GM23338 (cell line): Measurements from ENCODE around the gene ST8SIA2. TPM values are rescaled to one million over a fixed set of nuclear protein-coding genes. Genes with fewer than 3 reads are reported as not detected.

Source experiments
- ATAC-seq: fragments of 200-7000 bp; cut with Tn5 transposase; 3 replicates; pipeline ENCODE4 v1.9.1; 2020
- DNase-seq: peaks from one replicate; pipeline ENCODE4 v3.0.0-alpha.2; 2015; ENCODE audit warnings: low spot score
- H2AFZ ChIP-seq: fragments of 200-600 bp; sonication (generic); 2 replicates; pipeline ENCODE4 v1.8.0; 2016; ENCODE audit warnings: antibody characterized with exemption, mild to moderate bottlenecking, moderate library complexity
- H3F3A ChIP-seq: fragments of 200-600 bp; sonication (generic); replicated peaks from 2 replicates; pipeline ENCODE4 v1.8.0; 2017; ENCODE audit warnings: antibody characterized with exemption, mixed run types, low read depth
- H3K27ac ChIP-seq: fragments of 200-600 bp; sonication (generic); 2 replicates; pipeline ENCODE4 v1.6.1; 2016; ENCODE audit warnings: low read depth
- H3K27me3 ChIP-seq: fragments of 200-600 bp; sonication (generic); 2 replicates; pipeline ENCODE4 v1.8.0; 2016; ENCODE audit warnings: mild to moderate bottlenecking, mixed run types, moderate library complexity; ENCODE audit not compliant: insufficient read depth
- H3K36me3 ChIP-seq: fragments of 200-600 bp; sonication (generic); 2 replicates; pipeline ENCODE4 v1.8.0; 2016; ENCODE audit warnings: mild to moderate bottlenecking; ENCODE audit not compliant: insufficient read depth
- H3K4me1 ChIP-seq: fragments of 200-600 bp; sonication (generic); 2 replicates; pipeline ENCODE4 v1.8.0; 2016; ENCODE audit warnings: mild to moderate bottlenecking, moderate library complexity; ENCODE audit not compliant: insufficient read depth
- H3K4me2 ChIP-seq: fragments of 200-600 bp; sonication (generic); 2 replicates; pipeline ENCODE4 v1.7.1; 2017; ENCODE audit warnings: mixed run types
- H3K4me3 ChIP-seq: fragments of 200-600 bp; sonication (generic); 2 replicates; pipeline ENCODE4 v1.6.1; 2016; ENCODE audit warnings: mixed run types
- H3K79me2 ChIP-seq: fragments of 200-600 bp; sonication (generic); replicated peaks from 2 replicates; pipeline ENCODE4 v1.8.0; 2017; ENCODE audit warnings: mild to moderate bottlenecking; ENCODE audit not compliant: insufficient read depth
- H3K9me2 ChIP-seq: fragments of 200-600 bp; sonication (generic); 2 replicates; pipeline ENCODE4 v1.8.0; 2017; ENCODE audit not compliant: insufficient read depth
- H4K20me1 ChIP-seq: fragments of 200-600 bp; sonication (generic); replicated peaks from 2 replicates; pipeline ENCODE4 v1.8.0; 2017; ENCODE audit warnings: mild to moderate bottlenecking; ENCODE audit not compliant: insufficient read depth
- H3K27ac Mint-ChIP-seq: 2 replicates; pipeline ENCODE4 v1.8.0; 2020; ENCODE audit warnings: inconsistent platforms, mild to moderate bottlenecking, moderate library complexity, mixed read lengths
- H3K27me3 Mint-ChIP-seq: 3 replicates; pipeline ENCODE4 v1.8.0; 2022; ENCODE audit warnings: low read depth, mild to moderate bottlenecking, moderate library complexity, mixed read lengths, inconsistent platforms; ENCODE audit not compliant: insufficient read depth, poor library complexity
- H3K36me3 Mint-ChIP-seq: 3 replicates; pipeline ENCODE4 v1.8.0; 2021; ENCODE audit warnings: low read depth, mild to moderate bottlenecking, inconsistent platforms, moderate library complexity, mixed read lengths
- H3K4me1 Mint-ChIP-seq: 3 replicates; pipeline ENCODE4 v1.8.0; 2020; ENCODE audit warnings: mild to moderate bottlenecking, inconsistent platforms, mixed read lengths
- H3K4me3 Mint-ChIP-seq: 3 replicates; pipeline ENCODE4 v1.8.0; 2021; ENCODE audit warnings: moderate library complexity, mild to moderate bottlenecking, inconsistent platforms, mixed read lengths
- H3K9me3 Mint-ChIP-seq: 3 replicates; pipeline ENCODE4 v1.8.0; 2020; ENCODE audit warnings: moderate library complexity, mild to moderate bottlenecking, inconsistent platforms, mixed read lengths
- CREB1 ChIP-seq: fragments of 250-450 bp; sonication (Bioruptor Pico); IDR thresholded peaks from 2 replicates; pipeline ENCODE4 v1.5.0; 2020; ENCODE audit warnings: low read depth, mild to moderate bottlenecking, moderate library complexity
- EZH2 ChIP-seq: fragments of 200-600 bp; sonication (generic); IDR thresholded peaks from one replicate; pipeline ENCODE4 v1.8.0; 2017; ENCODE audit warnings: antibody characterized with exemption, mild to moderate bottlenecking, low read depth; ENCODE audit not compliant: unreplicated experiment
- EZH2phosphoT487 ChIP-seq: fragments of 200-600 bp; sonication (generic); IDR thresholded peaks from one replicate; pipeline ENCODE4 v1.8.1; 2018; ENCODE audit warnings: antibody characterized with exemption; ENCODE audit not compliant: unreplicated experiment
- JUNB ChIP-seq: IDR thresholded peaks from one replicate; pipeline ENCODE4 v1.6.1; 2016; ENCODE audit warnings: antibody characterized with exemption; ENCODE audit not compliant: unreplicated experiment
- POLR2AphosphoS5 ChIP-seq: IDR thresholded peaks from 2 replicates; pipeline ENCODE4 v1.6.1; 2016; ENCODE audit warnings: antibody characterized with exemption, low read depth
- ZNF114 ChIP-seq: fragments of 250-450 bp; sonication (Bioruptor Pico); IDR thresholded peaks from 2 replicates; pipeline ENCODE4 v1.5.0; 2020; ENCODE audit warnings: mild to moderate bottlenecking, moderate library complexity
- ZNF331 ChIP-seq: fragments of 250-450 bp; sonication (Bioruptor Pico); IDR thresholded peaks from 2 replicates; pipeline ENCODE4 v1.5.0; 2020; ENCODE audit warnings: low read depth, mild to moderate bottlenecking, moderate library complexity
- polyA plus RNA-seq: library from polyadenylated mRNA; unstranded; fragments of >200 nt; fragmentation: Nextera tagmentation; extraction: Ambion mirVana; gene quantifications from 2 replicates; pipeline ENCODE4 v1.2.1, GENCODE V29; 2016
- total RNA-seq: library from RNA; depleted of rRNA; stranded (reverse); fragments of >200 nt; shearing (Covaris generic); gene quantifications from 2 replicates; pipeline ENCODE4 v1.2.3, GENCODE V29; 2014
- TF ChIP-seq, protein P1 (sequence below), 2 experiments: fragments of 200-600 bp in 1 of 2; sonication (generic) in 1 of 2; conservative IDR thresholded peaks; 2 replicates each; pipeline versions ENCODE4 v1.5.1 to v1.6.1; 2016 to 2017; ENCODE audit warnings: antibody characterized with exemption in 2 of 2, low read depth in 2 of 2, mild to moderate bottlenecking in 2 of 2, moderate library complexity in 1 of 2
- TF ChIP-seq, protein P2 (sequence below): IDR thresholded peaks from one replicate; pipeline ENCODE4 v1.6.1; 2018; ENCODE audit warnings: antibody characterized with exemption; ENCODE audit not compliant: unreplicated experiment
- TF ChIP-seq, protein P3 (sequence below): IDR thresholded peaks from 2 replicates; pipeline ENCODE4 v1.6.1; 2016; ENCODE audit warnings: antibody characterized with exemption

The ST8SIA2 gene
- total and polyA plus RNA-seq, 2 experiments from 2014 or later = 0.66 to 1.2 TPM

DNA sequence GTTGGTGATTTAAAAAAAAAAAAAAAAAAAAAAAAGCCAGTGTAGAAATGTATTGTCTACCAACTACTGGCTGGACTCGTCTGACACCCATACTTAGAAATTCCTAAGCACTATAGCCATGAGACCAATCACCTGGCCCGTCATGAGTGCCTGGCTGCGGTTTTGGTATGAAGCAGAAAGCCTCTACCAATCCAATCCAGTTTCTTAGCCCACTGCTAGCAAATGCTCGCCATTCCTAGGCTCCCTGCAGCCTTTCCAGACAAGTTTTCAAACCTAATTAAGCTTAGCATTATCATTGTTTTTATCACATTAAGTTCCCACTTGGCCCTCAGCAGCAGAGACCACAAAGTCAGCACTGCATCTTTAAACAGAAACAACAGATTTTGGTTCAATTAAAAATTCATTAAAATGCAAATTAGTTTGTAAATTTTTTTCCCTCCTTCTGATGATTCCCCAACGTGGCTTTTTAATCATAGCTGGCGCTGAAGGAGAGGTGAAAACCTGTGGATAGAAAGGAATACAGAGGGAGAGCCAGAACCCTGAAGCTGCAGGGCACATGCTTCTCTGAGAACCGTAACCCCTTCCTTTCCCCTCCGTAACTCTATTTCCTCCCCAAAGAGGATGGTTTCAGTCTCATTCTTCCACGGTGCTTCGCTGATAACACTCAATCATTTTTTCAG is 32.2 kb upstream of the ST8SIA2 start (continued):
- TF ChIP-seq, protein P1, sequence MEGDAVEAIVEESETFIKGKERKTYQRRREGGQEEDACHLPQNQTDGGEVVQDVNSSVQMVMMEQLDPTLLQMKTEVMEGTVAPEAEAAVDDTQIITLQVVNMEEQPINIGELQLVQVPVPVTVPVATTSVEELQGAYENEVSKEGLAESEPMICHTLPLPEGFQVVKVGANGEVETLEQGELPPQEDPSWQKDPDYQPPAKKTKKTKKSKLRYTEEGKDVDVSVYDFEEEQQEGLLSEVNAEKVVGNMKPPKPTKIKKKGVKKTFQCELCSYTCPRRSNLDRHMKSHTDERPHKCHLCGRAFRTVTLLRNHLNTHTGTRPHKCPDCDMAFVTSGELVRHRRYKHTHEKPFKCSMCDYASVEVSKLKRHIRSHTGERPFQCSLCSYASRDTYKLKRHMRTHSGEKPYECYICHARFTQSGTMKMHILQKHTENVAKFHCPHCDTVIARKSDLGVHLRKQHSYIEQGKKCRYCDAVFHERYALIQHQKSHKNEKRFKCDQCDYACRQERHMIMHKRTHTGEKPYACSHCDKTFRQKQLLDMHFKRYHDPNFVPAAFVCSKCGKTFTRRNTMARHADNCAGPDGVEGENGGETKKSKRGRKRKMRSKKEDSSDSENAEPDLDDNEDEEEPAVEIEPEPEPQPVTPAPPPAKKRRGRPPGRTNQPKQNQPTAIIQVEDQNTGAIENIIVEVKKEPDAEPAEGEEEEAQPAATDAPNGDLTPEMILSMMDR (conservative IDR thresholded peaks at IDR 0.05; ENCODE audit: low read depth in 2 of 2) = no peak
- TF ChIP-seq ZNF114 (CRISPR knock-in tag) = no peak
- TF ChIP-seq, protein P2, sequence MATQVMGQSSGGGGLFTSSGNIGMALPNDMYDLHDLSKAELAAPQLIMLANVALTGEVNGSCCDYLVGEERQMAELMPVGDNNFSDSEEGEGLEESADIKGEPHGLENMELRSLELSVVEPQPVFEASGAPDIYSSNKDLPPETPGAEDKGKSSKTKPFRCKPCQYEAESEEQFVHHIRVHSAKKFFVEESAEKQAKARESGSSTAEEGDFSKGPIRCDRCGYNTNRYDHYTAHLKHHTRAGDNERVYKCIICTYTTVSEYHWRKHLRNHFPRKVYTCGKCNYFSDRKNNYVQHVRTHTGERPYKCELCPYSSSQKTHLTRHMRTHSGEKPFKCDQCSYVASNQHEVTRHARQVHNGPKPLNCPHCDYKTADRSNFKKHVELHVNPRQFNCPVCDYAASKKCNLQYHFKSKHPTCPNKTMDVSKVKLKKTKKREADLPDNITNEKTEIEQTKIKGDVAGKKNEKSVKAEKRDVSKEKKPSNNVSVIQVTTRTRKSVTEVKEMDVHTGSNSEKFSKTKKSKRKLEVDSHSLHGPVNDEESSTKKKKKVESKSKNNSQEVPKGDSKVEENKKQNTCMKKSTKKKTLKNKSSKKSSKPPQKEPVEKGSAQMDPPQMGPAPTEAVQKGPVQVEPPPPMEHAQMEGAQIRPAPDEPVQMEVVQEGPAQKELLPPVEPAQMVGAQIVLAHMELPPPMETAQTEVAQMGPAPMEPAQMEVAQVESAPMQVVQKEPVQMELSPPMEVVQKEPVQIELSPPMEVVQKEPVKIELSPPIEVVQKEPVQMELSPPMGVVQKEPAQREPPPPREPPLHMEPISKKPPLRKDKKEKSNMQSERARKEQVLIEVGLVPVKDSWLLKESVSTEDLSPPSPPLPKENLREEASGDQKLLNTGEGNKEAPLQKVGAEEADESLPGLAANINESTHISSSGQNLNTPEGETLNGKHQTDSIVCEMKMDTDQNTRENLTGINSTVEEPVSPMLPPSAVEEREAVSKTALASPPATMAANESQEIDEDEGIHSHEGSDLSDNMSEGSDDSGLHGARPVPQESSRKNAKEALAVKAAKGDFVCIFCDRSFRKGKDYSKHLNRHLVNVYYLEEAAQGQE = no peak
- no peak for TF ChIP-seq EZH2phosphoT487
- TF ChIP-seq CREB1 (CRISPR knock-in tag) = no peak
- TF ChIP-seq JUNB = no peak
- no peak for TF ChIP-seq EZH2
- no peak for TF ChIP-seq POLR2AphosphoS5
- TF ChIP-seq, protein P3, sequence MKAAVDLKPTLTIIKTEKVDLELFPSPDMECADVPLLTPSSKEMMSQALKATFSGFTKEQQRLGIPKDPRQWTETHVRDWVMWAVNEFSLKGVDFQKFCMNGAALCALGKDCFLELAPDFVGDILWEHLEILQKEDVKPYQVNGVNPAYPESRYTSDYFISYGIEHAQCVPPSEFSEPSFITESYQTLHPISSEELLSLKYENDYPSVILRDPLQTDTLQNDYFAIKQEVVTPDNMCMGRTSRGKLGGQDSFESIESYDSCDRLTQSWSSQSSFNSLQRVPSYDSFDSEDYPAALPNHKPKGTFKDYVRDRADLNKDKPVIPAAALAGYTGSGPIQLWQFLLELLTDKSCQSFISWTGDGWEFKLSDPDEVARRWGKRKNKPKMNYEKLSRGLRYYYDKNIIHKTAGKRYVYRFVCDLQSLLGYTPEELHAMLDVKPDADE = no peak
- no peak for TF ChIP-seq ZNF331

DNA sequence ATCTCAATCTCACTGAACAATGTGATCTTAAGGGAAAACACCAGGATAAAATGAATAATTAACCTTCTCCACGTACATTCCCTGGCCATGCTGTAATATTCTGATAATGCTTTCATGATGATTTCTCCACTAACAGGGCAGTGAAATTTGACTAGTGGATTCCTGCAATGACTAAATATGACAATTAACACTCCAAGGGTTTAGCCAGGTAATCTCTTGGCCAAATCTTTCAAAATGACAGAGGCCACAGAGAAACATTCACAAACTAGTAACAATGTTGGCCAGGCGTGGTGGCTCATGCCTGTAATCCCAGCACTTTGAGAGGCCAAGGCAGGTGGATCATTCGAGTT is 31.7 kb upstream of the ST8SIA2 start:
- Histone ChIP-seq H2AFZ (peak overlapping the region; percentile 66; the same call in 1 of the 2 replicates), H3F3A (no peaks in the 10 kb centered on the region), H3K4me2 (no peak overlapping the region), H3K9me2 (no peaks in the 10 kb centered on the region), H3K4me3 (no peak overlapping the region), H3K79me2 (no peaks in the 10 kb centered on the region), H3K27me3 (no peaks in the 10 kb centered on the region), H3K4me1 (0 out of 2 replicates have a peak, but pooled peaks cover 4% of the 10 kb centered on the region), H3K36me3 (no peaks in the 10 kb centered on the region), H3K27ac (no peak overlapping the region), H4K20me1 (no peaks in the 10 kb centered on the region)
- Mint-ChIP-seq H3K4me1 (peaks cover 12% of the 10 kb centered on the region), H3K4me3 (no peak overlapping the region), H3K27ac (no peak overlapping the region), H3K27me3 (no peaks in the 10 kb centered on the region), H3K36me3 (no peaks in the 10 kb centered on the region), H3K9me3 (no peaks in the 10 kb centered on the region)
- DNase-seq (no peak), ATAC-seq (no peak)
- TF ChIP-seq, protein P1 (conservative IDR thresholded peaks at IDR 0.05; ENCODE audit: low read depth in 2 of 2) = no peak
- no peak for TF ChIP-seq ZNF331
- no peak for TF ChIP-seq POLR2AphosphoS5
- no peak for TF ChIP-seq EZH2phosphoT487
- no peak for TF ChIP-seq ZNF114 (CRISPR knock-in tag)
- TF ChIP-seq CREB1 (CRISPR knock-in tag) = no peak
- TF ChIP-seq, protein P2 = no peak
